Neural cell (in vitro differentiated cells): ENCODE measurements around the gene QRICH2. TPM values are rescaled to one million over a fixed set of nuclear protein-coding genes. Genes with fewer than 3 reads are reported as not detected.
"Not testable (repeated sequence)": the region's sequence is repeated elsewhere in the genome, so short reads cannot be mapped to it uniquely, and the experiment has no call there.

Experiments used
- H2AFZ ChIP-seq: fragments of 200-600, 300-800 bp; sonication (generic), shearing (Covaris generic); 2 replicates; pipeline ENCODE4 v1.6.0; 2014; ENCODE audit warnings: low read depth, mild to moderate bottlenecking, antibody characterized with exemption, low read length, moderate library complexity
- H3F3A ChIP-seq: fragments of 200-600 bp; shearing (Covaris generic); 2 replicates; pipeline ENCODE4 v1.6.1; 2016; ENCODE audit warnings: mild to moderate bottlenecking, moderate library complexity, mixed read lengths, antibody characterized with exemption, low read length; ENCODE audit not compliant: insufficient read depth, poor library complexity, severe bottlenecking
- H3K27ac ChIP-seq: fragments of 200-600, 300-800 bp; sonication (generic), shearing (Covaris generic); 2 replicates; pipeline ENCODE4 v1.5.1; 2014; ENCODE audit warnings: mild to moderate bottlenecking, low read length, moderate library complexity
- H3K27me3 ChIP-seq: fragments of 300-800, 200-600 bp; sonication (generic), shearing (Covaris generic); 2 replicates; pipeline ENCODE4 v1.6.0; 2014; ENCODE audit warnings: mild to moderate bottlenecking, low read depth, low read length, moderate library complexity; ENCODE audit not compliant: insufficient read depth
- H3K36me3 ChIP-seq: fragments of 300-800, 200-600 bp; sonication (generic), shearing (Covaris generic); 2 replicates; pipeline ENCODE4 v1.5.1; 2014; ENCODE audit warnings: mild to moderate bottlenecking, antibody characterized with exemption, low read length, moderate library complexity; ENCODE audit not compliant: insufficient read depth
- H3K4me2 ChIP-seq: fragments of 300-800, 200-600 bp; sonication (generic), shearing (Covaris generic); 2 replicates; pipeline ENCODE4 v1.6.0; 2014; ENCODE audit warnings: mild to moderate bottlenecking, low read length
- H3K4me3 ChIP-seq: fragments of 300-800, 200-600 bp; sonication (generic), shearing (Covaris generic); 2 replicates; pipeline ENCODE4 v1.5.1; 2014; ENCODE audit warnings: mild to moderate bottlenecking, low read length, moderate library complexity
- H3K79me2 ChIP-seq: fragments of 200-600 bp; shearing (Covaris generic); replicated peaks from 2 replicates; pipeline ENCODE4 v1.6.0; 2014; ENCODE audit warnings: mild to moderate bottlenecking, low read length, moderate library complexity; ENCODE audit not compliant: insufficient read depth
- H3K9ac ChIP-seq: fragments of 300-800, 200-600 bp; sonication (generic), shearing (Covaris generic); 2 replicates; pipeline ENCODE4 v1.6.1; 2016; ENCODE audit warnings: mild to moderate bottlenecking, low read length, mixed read lengths
- H3K9me2 ChIP-seq: fragments of 200-600 bp; shearing (Covaris generic); 2 replicates; pipeline ENCODE4 v1.6.1; 2016; ENCODE audit warnings: mild to moderate bottlenecking, low read length, mixed read lengths; ENCODE audit not compliant: insufficient read depth
- H3K9me3 ChIP-seq: fragments of 200-600, 300-800 bp; sonication (generic), shearing (Covaris generic); 2 replicates; pipeline ENCODE4 v1.6.1; 2016; ENCODE audit warnings: mild to moderate bottlenecking, mixed run types, low read length, moderate library complexity, mixed read lengths
- H4K20me1 ChIP-seq: fragments of 200-600 bp; shearing (Covaris generic); 2 replicates; pipeline ENCODE4 v1.6.1; 2016; ENCODE audit warnings: mild to moderate bottlenecking, mixed run types; ENCODE audit not compliant: insufficient read depth
- CTCF ChIP-seq: fragments of 450-650 bp; IDR thresholded peaks from 2 replicates; pipeline ENCODE4 v1.5.1; 2014; ENCODE audit warnings: antibody characterized with exemption, mild to moderate bottlenecking, moderate library complexity; ENCODE audit not compliant: poor library complexity, severe bottlenecking
- EP300 ChIP-seq: fragments of 450-650 bp; conservative IDR thresholded peaks from 2 replicates; pipeline ENCODE4 v1.6.1; 2014; ENCODE audit warnings: antibody characterized with exemption, mild to moderate bottlenecking, moderate library complexity; ENCODE audit not compliant: poor library complexity, severe bottlenecking
- EZH2 ChIP-seq: fragments of 200-600, 300-800 bp; shearing (Covaris generic), sonication (generic); IDR thresholded peaks from 2 replicates; pipeline ENCODE4 v1.6.1; 2014; ENCODE audit warnings: antibody characterized with exemption, low read length, borderline replicate concordance, mild to moderate bottlenecking; ENCODE audit not compliant: insufficient read depth, poor library complexity, severe bottlenecking
- MXI1 ChIP-seq: fragments of 450-650 bp; conservative IDR thresholded peaks from 2 replicates; pipeline ENCODE4 v1.6.1; 2014; ENCODE audit warnings: antibody characterized with exemption, mild to moderate bottlenecking; ENCODE audit not compliant: poor library complexity, severe bottlenecking
- POLR2AphosphoS5 ChIP-seq: IDR thresholded peaks from 2 replicates; pipeline ENCODE4 v1.6.1; 2012
- RAD21 ChIP-seq: fragments of 450-650 bp; conservative IDR thresholded peaks from 2 replicates; pipeline ENCODE4 v1.6.1; 2014; ENCODE audit warnings: antibody characterized with exemption, mild to moderate bottlenecking, moderate library complexity
- SMC3 ChIP-seq: fragments of 450-650 bp; conservative IDR thresholded peaks from 2 replicates; pipeline ENCODE4 v1.6.1; 2014; ENCODE audit warnings: antibody characterized with exemption, mild to moderate bottlenecking, moderate library complexity; ENCODE audit not compliant: poor library complexity
- TAF1 ChIP-seq: IDR thresholded peaks from 2 replicates; pipeline ENCODE4 v1.6.1; 2012; ENCODE audit warnings: low read depth
- polyA plus RNA-seq: library from polyadenylated mRNA; depleted of rRNA; stranded (reverse); fragments of >200 nt; gene quantifications from 2 replicates; pipeline ENCODE4 v1.2.3, GENCODE V29; 2014
- TF ChIP-seq, protein P1 (sequence below): IDR thresholded peaks from 2 replicates; pipeline ENCODE4 v1.6.1; 2012; ENCODE audit warnings: borderline replicate concordance

Gene QRICH2
- polyA plus RNA-seq, 1 donor from 2014 or later: 17.3 TPM

GRCh38 chr17:76233588-76234353 is 74.3 kb downstream of the QRICH2 start:
- H3K36me3 ChIP-seq: no peaks in the 10 kb centered on the region
- H3K9me3 ChIP-seq: no peaks in the 10 kb centered on the region
- no peaks in the 10 kb centered on the region for H3K9me2 ChIP-seq
- no peak overlapping the region for H3K4me3 ChIP-seq
- no peak overlapping the region for H3K4me2 ChIP-seq
- H3F3A ChIP-seq: no peaks in the 10 kb centered on the region
- H3K27me3 ChIP-seq: no peaks in the 10 kb centered on the region
- H3K9ac ChIP-seq: no peak overlapping the region
- no peaks in the 10 kb centered on the region for H4K20me1 ChIP-seq
- TF ChIP-seq EZH2: no peak
- no peak overlapping the region for H2AFZ ChIP-seq
- peaks cover 20% of the 10 kb centered on the region for H3K79me2 ChIP-seq
- no peak overlapping the region for H3K27ac ChIP-seq

DNA sequence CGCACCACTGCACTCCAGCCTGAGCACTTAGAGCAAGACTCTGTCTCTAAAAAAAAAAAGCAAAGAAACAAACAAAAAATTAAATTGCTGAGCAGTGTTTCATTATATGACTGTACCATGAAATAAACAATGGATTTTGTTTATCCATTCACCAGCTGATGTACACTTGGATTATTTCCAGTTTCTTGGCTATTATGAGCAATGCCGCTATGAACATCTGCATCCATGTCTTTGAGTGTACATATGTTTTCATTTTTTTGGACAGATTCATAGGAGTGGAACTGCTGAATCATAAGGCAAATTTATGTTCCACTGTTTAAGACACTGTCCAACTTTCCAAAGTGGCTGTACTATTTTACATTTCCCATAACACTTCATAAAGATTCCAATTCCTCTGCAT is 75.7 kb downstream of the QRICH2 start:
- no peaks in the 10 kb centered on the region for H3K9me3 ChIP-seq
- TF ChIP-seq CTCF: no peak
- no peak for TF ChIP-seq EP300
- TF ChIP-seq RAD21: no peak
- TF ChIP-seq POLR2AphosphoS5: no peak
- no peak for TF ChIP-seq SMC3
- TF ChIP-seq, protein P1, sequence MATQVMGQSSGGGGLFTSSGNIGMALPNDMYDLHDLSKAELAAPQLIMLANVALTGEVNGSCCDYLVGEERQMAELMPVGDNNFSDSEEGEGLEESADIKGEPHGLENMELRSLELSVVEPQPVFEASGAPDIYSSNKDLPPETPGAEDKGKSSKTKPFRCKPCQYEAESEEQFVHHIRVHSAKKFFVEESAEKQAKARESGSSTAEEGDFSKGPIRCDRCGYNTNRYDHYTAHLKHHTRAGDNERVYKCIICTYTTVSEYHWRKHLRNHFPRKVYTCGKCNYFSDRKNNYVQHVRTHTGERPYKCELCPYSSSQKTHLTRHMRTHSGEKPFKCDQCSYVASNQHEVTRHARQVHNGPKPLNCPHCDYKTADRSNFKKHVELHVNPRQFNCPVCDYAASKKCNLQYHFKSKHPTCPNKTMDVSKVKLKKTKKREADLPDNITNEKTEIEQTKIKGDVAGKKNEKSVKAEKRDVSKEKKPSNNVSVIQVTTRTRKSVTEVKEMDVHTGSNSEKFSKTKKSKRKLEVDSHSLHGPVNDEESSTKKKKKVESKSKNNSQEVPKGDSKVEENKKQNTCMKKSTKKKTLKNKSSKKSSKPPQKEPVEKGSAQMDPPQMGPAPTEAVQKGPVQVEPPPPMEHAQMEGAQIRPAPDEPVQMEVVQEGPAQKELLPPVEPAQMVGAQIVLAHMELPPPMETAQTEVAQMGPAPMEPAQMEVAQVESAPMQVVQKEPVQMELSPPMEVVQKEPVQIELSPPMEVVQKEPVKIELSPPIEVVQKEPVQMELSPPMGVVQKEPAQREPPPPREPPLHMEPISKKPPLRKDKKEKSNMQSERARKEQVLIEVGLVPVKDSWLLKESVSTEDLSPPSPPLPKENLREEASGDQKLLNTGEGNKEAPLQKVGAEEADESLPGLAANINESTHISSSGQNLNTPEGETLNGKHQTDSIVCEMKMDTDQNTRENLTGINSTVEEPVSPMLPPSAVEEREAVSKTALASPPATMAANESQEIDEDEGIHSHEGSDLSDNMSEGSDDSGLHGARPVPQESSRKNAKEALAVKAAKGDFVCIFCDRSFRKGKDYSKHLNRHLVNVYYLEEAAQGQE: no peak
- no peak for TF ChIP-seq TAF1
- TF ChIP-seq EZH2: no peak
- no peak for TF ChIP-seq MXI1

GRCh38 chr17:76226749-76227148 is 81.3 kb downstream of the QRICH2 start:
- not testable (repeated sequence) for H3K27me3 ChIP-seq, H3K36me3 ChIP-seq, H3K9ac ChIP-seq, H3K9me3 ChIP-seq, H3K79me2 ChIP-seq, H3K4me2 ChIP-seq, H2AFZ ChIP-seq, H4K20me1 ChIP-seq, H3F3A ChIP-seq, H3K9me2 ChIP-seq, H3K27ac ChIP-seq, H3K4me3 ChIP-seq

More for the DNA sequence above, 75.7 kb downstream of the QRICH2 start:
- no peak overlapping the region for H3K27ac ChIP-seq
- H3K4me2 ChIP-seq: no peak overlapping the region
- no peak overlapping the region for H3K4me3 ChIP-seq
- H3K9ac ChIP-seq: no peak overlapping the region
- H3K79me2 ChIP-seq: peaks cover 10% of the 10 kb centered on the region
- no peaks in the 10 kb centered on the region for H3F3A ChIP-seq
- H4K20me1 ChIP-seq: no peaks in the 10 kb centered on the region
- H3K36me3 ChIP-seq: no peaks in the 10 kb centered on the region
- no peak overlapping the region for H2AFZ ChIP-seq
- no peaks in the 10 kb centered on the region for H3K27me3 ChIP-seq
- no peaks in the 10 kb centered on the region for H3K9me2 ChIP-seq

- not testable (repeated sequence) for H2AFZ ChIP-seq, H3K79me2 ChIP-seq, H3K27ac ChIP-seq, H3K9ac ChIP-seq, H3F3A ChIP-seq, H3K4me3 ChIP-seq, H3K36me3 ChIP-seq, H4K20me1 ChIP-seq, H3K9me2 ChIP-seq, H3K4me2 ChIP-seq, H3K27me3 ChIP-seq, H3K9me3 ChIP-seq
Observed at GRCh38 chr17:76225373-76226086, 82.5 kb downstream of the QRICH2 start.
